AG08396 (cell line): ENCODE data around the gene MRPL54.
"Not testable (repeated sequence)": the region's sequence is repeated elsewhere in the genome, so short reads cannot be mapped to it uniquely, and the experiment has no call there.

Experiments
- DNase-seq: peaks from one replicate; pipeline ENCODE4 v3.0.0; 2012; ENCODE audit warnings: low spot score, mixed read lengths

The MRPL54 gene

DNA sequence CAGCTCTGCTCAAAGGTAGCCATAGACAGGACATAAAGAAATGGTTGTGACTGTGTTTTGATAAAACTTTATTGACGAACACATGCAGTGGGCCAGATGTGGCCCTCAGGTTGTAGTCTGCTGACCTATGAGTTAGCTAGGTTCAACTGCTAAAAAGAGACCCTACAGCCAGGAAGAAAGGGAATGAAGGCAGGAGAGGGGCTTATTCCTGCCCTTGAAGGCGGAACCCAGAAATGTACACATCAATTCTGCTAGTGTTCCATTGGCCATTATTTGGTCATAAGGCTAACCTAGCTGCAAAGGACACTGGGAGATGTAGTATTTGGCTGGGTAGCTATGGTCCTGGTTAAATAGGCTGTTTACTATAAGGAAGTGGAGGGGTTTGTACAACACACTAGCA is 19.0 kb upstream of the MRPL54 start:
- DNase-seq: peak; percentile 53

DNA sequence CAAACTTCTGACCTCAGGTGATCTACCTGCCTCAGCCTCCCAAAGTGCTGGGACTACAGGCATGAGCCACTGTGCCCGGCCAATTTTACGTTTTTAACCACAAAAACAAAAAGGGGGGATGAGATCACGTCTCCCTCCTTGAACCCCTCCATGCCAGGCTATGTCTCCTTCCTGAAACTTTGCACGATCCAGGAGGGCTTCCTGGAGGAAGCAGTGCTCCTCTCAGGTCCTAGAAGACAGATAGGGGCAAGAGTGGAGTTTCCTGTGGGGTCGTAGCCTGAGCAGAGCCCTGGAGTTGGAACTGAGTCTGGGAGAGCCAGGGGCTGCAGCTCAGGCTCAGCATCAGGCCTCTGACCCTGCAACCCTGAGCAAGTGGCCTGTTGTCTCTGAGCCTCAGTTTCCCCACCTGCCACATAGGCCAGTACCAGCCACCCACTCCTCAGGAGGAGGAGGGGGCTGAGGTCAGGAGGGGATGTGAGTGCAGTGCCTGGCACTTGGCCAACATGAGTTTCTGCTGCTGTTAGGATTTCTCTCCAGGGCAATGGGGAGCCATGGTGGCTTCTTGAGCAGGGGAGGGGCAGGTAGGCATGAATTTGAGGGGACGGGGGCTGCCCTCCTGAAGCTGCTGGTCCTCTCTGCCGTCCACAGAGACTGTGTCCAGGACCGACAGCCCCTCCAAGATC is 17.0 kb upstream of the MRPL54 start:
- no peak for DNase-seq

DNA sequence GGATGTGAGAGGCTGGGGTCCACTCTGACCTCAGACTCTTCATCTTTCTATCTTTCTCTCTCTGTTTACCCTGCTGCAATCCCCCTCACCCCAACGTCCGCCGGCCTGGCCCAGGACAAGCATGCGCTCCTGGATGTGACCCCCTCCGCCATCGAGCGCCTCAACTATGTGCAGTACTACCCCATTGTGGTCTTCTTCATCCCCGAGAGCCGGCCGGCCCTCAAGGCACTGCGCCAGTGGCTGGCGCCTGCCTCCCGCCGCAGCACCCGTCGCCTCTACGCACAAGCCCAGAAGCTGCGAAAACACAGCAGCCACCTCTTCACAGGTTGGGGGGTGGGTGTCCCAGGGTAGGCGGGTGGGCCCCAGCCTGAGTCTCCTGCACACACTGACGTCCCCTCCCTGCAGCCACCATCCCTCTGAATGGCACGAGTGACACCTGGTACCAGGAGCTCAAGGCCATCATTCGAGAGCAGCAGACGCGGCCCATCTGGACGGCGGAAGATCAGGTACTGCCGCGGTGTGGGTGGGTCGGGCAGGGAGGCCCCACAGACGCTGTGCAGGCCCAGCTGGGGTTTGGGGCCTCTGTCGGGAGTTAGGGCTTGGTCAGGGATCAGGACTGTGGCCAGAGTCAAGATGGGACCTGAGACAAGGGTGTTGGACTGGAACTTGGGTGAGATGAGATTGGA is 16.0 kb upstream of the MRPL54 start:
- no peak for DNase-seq

DNA sequence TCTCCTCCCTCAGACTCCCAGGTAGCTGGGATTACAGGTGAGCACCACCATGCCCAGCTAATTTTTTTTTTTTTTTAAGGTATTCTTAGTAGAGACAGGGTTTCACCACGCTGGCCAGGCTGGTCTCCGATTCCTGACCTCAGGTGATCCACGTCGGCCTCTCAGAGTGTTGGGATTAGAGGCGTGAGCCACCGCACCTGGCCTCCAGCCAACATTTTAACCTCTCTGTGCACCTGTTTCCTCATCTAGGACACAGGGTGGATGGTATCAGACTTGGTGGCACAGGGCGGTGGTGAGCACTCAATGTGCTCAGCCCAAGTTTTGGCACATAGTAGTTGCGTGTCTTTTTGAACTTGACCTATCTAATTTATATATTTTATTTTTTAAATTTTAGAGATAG is 13.5 kb upstream of the MRPL54 start:
- no peak for DNase-seq

DNA sequence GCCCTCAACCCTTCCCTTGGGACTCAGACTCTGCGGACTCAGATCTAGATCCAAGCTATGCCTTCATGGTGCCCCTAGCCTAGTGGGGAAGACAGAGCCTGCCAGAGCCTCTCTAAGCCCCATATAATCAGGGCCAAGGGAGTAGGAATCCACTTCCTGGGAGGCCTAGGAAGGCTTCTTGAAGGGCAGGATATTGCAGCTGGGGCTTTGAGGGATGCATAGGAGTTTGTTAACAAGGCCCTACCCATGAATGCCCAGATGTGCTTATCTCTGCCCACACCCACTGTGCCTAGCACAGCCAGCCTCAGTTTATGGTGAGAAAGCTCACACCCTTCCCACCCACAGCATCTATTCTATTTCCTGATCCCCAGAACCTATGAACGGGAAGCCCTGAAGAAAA is 12.3 kb upstream of the MRPL54 start:
- DNase-seq: no peak

DNA sequence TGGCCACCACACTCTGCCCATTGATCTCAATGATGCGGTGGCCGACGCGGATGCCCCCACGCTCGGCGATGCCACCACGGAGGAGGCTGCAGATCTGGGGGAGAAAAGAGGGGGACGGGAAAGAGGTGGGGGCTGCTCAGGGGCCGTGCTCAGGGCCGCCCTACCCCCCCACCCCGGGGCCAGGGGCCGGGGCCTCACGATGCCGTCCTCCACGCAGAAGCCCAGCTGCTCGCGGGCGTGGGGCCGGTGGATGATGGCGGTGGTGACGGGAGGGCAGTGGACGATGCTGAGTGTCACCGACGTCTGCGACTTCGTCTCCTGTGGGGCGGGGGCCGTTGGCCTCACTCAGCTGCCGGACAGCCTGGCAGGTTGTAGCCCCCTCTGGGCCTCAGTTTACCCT is 11.2 kb upstream of the MRPL54 start:
- no peak for DNase-seq

DNA sequence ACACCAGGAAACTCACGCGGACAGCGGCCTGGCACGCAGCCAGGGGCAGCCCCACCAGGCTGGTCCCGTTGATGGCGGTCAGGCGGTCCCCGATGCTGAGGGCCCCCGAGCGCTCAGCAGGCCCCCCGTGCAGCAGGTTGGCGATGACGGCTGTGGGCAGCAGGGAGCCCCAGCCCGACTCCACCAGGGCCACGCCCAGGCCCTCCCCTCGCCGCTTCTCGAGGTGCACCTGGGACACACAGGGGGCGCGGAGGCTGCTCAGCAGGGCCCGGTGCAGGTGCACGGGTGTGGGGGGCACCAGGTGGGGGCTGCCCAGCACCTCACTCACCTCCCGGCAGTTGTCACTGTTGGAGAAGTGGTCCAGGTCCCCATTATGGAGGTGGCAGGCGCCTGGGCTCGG is 10.0 kb upstream of the MRPL54 start:
- DNase-seq: no peak

DNA sequence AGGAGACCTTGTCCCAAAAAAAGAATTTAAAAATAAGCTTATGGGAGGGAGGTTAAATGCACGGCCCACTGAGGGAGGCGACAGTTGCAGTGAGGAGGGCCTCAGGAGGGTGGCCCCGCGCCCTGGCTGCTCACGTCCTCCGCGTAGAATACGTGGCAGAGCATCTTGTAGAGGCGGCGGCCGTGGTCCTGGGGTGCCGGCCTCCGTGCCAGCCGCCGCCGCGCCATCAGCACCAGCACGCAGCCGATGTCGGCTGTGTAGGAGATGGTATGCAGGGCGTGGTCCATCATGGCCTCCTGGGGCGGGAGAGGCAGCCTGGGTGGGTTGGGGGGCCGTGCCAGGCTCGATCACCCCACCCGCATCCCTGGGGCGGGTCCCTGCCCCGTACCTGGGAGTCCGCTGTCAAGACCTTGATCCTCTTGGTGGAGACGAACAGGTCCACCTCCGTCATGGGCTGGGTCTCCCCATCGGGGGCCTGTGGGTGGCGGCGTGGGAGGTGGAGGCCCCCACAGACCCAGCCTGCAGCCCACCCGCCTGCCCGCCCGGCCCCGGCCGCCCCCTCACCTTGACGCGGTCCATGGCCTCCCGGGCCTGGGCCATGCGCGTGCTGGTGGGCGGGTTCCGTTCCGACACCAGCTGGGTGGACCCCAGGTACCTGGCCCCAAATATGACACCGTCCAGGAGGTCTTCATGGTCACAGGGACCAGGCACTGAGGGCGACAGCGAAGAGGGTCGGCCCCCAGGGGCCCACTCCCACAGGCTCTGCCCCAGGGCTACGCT is 8.7 kb upstream of the MRPL54 start:
- DNase-seq: no peak

DNA sequence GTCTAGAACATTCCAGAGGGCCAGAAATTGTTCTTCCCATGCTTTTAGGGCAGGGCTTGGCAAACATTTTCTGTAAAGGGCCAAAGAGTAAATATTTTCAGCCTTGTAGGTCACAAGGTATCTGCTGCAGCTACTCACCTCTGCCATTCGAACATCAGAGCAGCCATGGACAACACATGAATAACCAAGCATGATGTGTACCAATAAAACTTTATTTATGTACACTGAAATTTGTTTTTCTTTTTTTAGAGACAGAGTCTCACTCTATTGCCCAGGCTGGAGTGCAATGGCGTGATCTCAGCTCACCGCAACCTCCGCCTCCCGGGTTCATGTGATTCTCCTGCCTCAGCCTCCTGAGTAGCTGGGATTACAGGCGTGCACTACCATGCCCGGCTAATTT is 4.8 kb upstream of the MRPL54 start:
- not testable (repeated sequence) for DNase-seq

DNA sequence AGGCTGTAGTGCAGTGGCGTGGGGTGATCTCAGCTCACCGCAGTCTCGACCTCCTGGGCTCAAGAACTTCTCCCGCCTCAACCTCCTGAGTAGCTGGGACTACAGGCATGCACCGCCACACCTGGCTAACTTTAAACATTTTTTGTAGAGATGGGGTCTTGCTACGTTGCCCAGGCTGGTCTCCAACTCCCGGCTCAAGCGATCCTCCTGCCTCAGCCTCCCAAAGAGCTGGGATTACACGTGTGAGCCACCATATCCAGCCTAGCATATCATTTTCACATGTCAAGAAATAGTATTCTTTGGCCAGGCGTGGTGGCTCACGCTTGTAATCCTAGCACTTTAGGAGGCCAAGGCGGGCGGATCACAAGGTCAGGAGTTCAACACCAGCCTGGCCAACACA is 4.2 kb upstream of the MRPL54 start:
- DNase-seq: not testable (repeated sequence)

DNA sequence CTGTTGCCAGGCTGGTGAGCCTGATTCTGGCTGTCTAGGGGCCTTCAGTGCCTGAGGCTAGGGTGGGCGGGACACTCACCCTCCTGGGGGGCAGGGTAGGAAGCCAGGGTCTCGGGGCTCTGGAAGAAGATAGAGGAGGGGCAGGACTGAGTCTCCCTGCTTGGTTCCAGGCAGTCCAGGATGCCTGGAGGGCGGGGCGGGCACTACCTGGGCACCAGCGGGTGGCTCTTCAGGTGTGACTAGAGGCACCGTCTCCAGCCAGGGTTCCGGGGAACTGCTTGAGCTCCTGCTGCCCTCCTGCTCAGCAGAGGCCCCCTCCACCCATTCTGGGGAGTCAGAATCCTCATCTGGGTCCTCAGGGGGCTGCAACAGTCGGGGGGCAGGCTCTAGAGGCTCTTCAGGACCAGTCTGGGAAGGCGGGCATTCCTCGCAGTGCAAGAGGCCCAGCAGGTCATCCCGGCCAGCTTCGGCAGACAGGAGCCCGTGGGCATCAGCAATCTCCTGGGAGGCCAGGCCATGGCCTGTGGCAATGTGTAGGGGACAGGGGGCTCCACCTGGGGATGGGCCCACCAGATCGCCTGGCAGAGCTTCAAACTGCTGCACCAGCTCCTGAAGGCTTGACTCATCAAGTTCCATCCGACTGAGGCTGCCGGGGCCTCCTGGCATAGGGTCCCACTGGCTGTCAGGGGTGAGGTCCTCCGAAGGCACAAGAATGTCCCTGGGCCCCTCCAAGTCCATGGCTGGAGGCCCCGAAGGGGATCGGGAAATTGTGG is 2.8 kb upstream of the MRPL54 start:
- DNase-seq: no peak

DNA sequence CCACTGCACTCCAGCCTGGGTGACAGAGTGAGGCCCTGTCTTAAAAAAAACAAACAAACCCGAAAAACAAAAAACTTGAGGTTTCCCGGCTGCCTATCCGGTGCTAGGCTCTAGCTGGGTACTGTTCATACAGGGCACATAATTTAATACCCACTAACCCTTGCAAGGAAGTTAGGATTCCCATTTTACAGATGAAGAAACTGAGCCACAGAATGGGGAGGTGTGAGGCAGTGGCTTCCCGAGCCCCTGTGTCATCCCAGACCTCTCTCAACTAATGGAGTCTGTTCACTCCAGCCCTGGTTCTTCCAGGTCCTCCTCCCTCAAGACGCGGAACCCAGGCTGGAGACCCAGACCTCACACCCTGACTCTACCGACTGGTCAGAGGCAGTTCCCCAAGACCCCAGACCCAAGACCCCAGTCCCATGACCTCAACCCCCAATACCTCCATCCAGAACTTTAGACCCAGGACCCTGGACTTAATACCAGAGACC is 1.6 kb upstream of the MRPL54 start:
- DNase-seq: no peak

DNA sequence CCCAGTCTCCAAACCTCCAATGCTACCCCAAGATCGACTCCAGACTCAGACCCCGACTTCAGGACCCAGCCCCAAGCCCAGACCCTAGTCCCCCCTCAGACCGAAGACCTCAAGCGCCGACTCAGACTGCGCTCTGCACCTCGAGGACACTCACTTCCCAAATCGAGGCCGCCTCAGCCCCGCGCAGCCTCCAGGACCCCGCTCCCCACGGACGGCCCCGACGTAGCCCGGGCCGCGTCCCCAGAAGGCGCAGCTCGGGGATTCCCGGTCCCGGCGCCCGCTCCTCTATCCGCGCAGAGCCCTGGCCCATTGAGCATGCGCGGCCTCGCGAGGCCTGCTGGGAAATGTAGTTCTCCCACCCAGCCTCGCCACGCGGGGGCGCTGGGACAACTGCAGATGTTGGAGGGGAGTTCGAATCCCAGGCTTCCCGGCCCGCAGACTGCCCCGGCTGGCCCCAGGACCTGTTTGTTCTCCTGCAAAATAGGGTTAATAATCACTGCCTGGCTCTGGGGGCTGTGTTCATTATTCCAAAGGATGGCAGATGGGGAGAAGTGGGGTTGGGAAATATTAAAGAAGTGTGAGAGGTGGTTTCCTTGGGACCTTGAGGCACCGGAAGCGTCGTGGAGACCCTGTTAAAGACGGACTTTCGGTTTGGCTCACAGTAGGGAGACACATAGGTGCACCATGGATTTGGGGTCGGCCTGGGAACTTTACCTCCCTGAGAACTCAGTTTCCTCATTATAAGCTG is 926 bp upstream of the MRPL54 start, which contains the start of gene APBA3:
APBA3 (minus strand) TSS at position 311 of the 748 bp plus-strand sequence. CDS start 1,428 bp downstream, outside the sequence.
- DNase-seq: peak; percentile 96

DNA sequence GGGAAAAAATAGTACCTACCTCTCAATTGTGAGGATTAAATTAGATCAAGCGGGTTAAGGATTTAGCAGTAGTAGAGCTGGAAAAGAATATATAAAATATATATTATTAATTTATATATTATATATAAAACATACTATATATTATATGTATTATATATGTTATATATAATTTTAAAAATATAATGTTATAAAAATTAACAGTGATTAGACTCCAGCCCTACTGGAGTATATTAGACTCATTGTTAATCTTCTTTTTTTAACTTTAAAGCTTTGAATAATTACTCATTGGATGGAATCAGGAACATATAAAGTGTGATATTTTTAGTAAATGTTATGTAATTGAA is 380 bp upstream of the MRPL54 start:
- DNase-seq: no peak

DNA sequence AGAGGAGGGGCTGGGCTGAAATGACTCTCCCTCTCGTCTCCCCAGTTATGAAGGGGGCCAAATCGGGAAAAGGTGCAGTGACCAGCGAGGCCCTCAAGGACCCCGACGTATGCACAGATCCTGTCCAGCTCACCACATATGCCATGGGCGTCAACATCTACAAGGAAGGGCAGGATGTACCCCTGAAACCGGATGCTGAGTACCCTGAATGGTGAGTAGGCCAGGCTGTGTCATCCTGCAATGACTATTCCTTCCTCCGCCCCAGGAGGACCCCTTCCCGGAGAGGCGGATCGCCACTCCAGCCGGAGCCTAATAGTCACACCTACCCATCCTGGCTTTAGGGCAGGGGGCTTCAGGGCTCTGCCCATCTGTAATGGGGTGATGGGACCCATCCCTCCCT is 2.6 kb downstream of the MRPL54 start:
- DNase-seq: no peak

DNA sequence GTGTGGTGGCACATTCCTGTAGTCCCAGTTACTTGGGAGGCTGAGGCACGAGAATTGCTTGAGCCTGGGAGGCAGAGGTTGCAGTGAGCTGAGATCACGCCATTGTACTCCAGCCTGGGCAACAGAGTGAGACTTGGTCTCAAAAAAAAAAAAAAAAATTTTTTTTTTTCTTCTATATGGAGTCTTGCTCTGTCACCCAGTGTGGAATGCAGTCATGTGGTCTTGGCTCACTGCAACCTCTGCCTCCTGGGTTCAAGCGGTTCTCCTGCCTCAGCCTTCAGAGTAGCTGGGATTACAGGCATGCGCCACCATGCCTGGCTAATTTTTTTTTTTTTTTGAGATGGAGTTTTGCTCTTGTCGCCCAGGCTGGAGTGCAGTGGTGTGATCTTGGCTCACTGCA is 3.3 kb downstream of the MRPL54 start:
- DNase-seq: not testable (repeated sequence)

DNA sequence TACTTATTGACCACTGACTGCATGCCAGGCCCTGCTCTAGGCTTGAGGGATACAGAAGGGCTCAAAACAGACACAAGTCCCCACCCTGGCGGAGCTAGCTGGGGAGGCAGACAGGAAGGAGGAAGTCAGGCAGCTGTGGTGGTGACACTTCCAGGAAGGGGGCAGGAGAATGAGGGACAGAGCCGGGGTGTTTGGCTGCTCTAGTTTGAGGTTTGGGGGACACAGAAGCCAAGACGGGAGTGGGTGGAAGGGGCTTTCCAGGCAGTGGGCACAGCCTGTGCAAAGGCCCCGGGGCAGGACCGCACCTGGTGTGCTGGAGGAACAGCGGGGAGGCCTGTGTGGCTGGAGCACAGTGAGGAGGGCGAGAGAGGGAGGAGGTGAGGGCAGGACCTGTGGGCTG is 4.0 kb downstream of the MRPL54 start:
- no peak for DNase-seq

DNA sequence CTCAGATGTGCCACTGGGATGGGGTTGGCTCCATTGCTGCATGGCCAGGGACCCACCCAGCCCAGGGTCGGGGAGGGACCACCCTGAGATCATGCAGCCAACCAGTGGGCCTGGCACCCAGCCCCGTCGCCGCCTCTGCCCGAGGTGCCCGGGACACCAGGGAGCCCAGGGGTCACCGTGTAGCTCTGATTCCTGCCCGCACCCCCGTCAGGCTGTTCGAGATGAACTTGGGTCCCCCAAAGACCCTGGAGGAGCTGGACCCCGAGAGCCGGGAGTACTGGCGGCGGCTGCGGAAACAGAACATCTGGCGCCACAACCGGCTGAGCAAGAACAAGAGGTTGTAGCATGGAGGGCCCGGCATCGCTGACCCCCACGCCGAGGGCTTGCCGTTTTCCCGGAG is 4.6 kb downstream of the MRPL54 start:
- DNase-seq: no peak

DNA sequence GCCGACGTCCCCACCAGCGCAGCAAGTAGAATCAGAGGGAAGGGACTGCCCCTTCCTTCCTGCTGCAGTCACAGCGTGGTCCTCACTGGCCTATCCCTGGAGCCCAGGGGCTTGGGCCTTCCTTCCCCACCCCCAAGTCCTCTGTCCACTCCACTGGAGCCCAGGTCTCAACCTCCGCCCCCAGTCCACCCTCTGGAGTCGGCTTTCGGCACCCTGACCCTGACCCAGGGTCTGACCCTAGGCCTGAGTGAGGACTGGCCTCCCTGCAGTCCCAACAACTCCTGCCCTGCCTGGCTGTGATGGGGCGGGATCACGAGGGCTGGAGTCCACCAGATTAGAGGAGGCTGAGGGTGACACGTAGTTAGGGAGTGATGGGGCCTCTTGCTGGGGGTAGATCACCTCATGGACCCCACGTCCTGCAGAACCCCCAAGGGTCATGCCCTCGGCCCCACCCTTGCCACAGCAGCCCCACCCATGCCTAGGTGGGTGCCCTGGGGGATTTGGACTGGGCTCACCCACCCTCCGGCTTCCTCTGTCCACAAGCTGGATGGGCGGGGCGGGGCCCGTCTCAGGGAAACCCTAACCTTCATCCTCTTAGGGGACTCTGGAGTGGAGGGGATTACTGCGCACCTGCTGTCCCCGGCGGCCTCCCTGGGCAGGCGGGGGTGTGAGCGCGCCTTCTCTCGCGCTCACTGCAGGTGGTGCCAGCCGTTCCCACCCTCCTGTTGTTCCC is 5.7 kb downstream of the MRPL54 start:
- DNase-seq: no peak

DNA sequence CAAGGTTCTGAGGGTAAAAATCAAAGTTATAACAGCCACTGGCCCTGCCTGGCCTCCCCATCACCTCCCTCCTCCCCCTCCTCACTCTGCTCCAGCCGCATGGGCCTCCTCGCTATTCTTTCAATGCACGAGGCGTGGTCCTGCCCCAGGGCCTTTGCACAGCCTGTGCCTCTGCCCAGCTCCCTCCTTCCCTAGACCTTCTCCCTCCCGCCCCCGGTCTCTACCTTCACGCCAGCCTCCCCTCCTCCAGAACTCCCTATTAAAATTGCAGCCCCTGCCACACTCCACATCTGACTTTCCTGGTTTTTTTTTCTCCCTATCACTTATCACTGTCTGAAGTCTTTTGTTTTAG is 6.2 kb downstream of the MRPL54 start:
- DNase-seq: no peak

DNA sequence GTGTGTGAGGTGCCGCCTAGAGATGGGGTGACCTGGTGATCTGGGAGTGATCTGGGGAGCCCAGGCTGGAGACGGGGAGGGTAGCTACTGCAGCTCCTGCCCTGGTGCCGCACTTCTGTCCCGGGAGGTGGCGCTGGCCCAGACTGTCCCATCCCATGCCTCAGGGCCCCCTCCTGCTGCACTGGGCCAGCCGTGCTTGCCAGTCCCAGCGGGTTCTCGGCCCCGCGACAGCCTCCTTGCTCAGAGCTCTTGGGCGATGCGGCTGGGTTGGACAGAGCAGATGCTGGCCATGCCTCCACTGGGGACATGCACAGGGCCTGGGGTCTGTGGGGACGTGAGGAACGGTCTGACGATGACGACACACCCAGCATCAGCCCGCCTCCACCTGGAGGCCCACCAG is 7.0 kb downstream of the MRPL54 start:
- no peak for DNase-seq
